DOHH2 (cell line): ENCODE data around the gene FMC1.

Experiments used
- EZH2phosphoT487 ChIP-seq: fragments of 200-600 bp; sonication (generic); IDR thresholded peaks from 2 replicates; pipeline ENCODE4 v1.6.1; 2017; ENCODE audit warnings: borderline replicate concordance, mild to moderate bottlenecking, antibody characterized with exemption, low read length, moderate library complexity, mixed read lengths
- TF ChIP-seq, protein P1 (sequence below): fragments of 200-600 bp; sonication (generic); IDR thresholded peaks from one replicate; pipeline ENCODE4 v1.5.1; 2014; ENCODE audit warnings: antibody characterized with exemption, mild to moderate bottlenecking, low read depth, low read length; ENCODE audit not compliant: poor library complexity, severe bottlenecking

DNA sequence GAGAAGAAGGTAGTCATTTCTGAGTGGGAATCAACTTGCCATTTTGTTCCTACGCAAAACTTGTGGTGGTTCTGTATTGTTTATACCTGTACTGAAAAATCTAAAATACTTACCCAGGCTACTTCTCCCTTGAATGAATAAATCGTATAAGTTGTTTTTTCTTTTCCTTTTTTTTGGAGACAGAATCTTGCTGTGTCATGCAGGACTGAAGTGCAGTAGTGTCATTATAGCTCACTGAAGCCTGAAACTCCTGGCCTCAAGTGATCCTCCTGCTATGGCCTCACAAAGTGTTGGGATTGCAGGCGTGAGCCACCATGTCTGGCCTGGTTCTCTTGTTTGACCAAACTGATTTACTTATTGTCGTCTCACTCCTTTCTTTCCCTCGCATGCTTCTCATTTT, 46.5 kb downstream of the FMC1 start:
- TF ChIP-seq, protein P1, sequence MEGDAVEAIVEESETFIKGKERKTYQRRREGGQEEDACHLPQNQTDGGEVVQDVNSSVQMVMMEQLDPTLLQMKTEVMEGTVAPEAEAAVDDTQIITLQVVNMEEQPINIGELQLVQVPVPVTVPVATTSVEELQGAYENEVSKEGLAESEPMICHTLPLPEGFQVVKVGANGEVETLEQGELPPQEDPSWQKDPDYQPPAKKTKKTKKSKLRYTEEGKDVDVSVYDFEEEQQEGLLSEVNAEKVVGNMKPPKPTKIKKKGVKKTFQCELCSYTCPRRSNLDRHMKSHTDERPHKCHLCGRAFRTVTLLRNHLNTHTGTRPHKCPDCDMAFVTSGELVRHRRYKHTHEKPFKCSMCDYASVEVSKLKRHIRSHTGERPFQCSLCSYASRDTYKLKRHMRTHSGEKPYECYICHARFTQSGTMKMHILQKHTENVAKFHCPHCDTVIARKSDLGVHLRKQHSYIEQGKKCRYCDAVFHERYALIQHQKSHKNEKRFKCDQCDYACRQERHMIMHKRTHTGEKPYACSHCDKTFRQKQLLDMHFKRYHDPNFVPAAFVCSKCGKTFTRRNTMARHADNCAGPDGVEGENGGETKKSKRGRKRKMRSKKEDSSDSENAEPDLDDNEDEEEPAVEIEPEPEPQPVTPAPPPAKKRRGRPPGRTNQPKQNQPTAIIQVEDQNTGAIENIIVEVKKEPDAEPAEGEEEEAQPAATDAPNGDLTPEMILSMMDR = no peak
- TF ChIP-seq EZH2phosphoT487 = no peak
